ENCODE results near the gene HOMER1. TPM values are rescaled to one million over a fixed set of nuclear protein-coding genes. Genes with fewer than 3 reads are reported as not detected.

Gene HOMER1
- total and polyA plus RNA-seq, 5 donors from 2014 or later: 0.02 to 1.9 (median 0.44) TPM

DNA sequence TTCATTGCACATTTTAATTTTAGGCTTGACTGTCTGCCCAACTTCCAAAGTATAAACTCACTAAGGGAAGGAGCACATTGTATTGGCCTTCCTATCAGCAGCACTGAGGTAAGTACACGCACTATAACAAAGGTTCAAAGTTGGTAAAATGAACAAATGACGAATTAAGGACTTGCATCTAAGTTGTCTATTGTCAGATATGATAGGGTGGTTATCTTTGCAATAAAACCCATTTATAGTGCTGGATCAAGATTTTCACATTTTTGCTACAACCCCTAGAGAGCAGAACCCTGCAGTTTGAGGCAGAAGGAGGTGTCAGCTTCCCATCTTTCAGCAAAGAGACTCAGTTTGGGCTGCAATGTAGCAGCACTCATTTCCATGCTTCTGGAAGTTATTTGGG is 5.1 kb downstream of the HOMER1 start:
- Histone ChIP-seq H3K27me3 (ENCODE audit: control insufficient read depth, insufficient read depth, low read length) (peaks cover 28% of the 10 kb centered on the region), H3K4me1 (ENCODE audit: control insufficient read depth, insufficient read depth, low read length, poor library complexity, severe bottlenecking) (peaks cover 14% of the 10 kb centered on the region), H3K27ac (ENCODE audit: insufficient read depth, low read length, poor library complexity, severe bottlenecking) (no peak overlapping the region), H3K4me3 (ENCODE audit: low read depth, low read length) (no peak overlapping the region), H3K9me3 (ENCODE audit: control insufficient read depth in 2 of 2, low read length in 2 of 2) (no peaks in the 10 kb centered on the region), H3K36me3 (ENCODE audit: control insufficient read depth, insufficient read depth, low read length) (no peaks in the 10 kb centered on the region)
- Mint-ChIP-seq H3K9me3 (peaks cover 0 to 4% (median 0%) of the 10 kb centered on the region in 7 donors), H3K36me3 (no peaks in the 10 kb centered on the region), H3K4me1 (peaks cover 4 to 12% (median 9%) of the 10 kb centered on the region in 4 donors), H3K4me3 (no peak overlapping the region), H3K27me3 (peaks cover 64% of the 10 kb centered on the region), H3K27ac (no peak overlapping the region)
- no peak for DNase-seq
- ATAC-seq (ENCODE audit: low read depth in 2 of 2): no peak

- Histone ChIP-seq H3K36me3 (ENCODE audit: control insufficient read depth, insufficient read depth, low read length) (no peaks in the 10 kb centered on the region), H3K27me3 (ENCODE audit: control insufficient read depth, insufficient read depth, low read length) (peaks cover 28% of the 10 kb centered on the region), H3K4me1 (ENCODE audit: control insufficient read depth, insufficient read depth, low read length, poor library complexity, severe bottlenecking) (peaks cover 10% of the 10 kb centered on the region), H3K4me3 (ENCODE audit: low read depth, low read length) (no peak overlapping the region), H3K27ac (ENCODE audit: insufficient read depth, low read length, poor library complexity, severe bottlenecking) (no peak overlapping the region), H3K9me3 (ENCODE audit: control insufficient read depth in 2 of 2, low read length in 2 of 2) (no peaks in the 10 kb centered on the region)
- H3K9me3 Mint-ChIP-seq: peaks cover 0 to 4% (median 0%) of the 10 kb centered on the region in 7 donors
- H3K4me3 Mint-ChIP-seq: no peak overlapping the region
- ATAC-seq (ENCODE audit: low read depth in 2 of 2) (no peak), DNase-seq (no peak)
- H3K27me3 Mint-ChIP-seq: peaks cover 64% of the 10 kb centered on the region
- peaks cover 4 to 12% (median 9%) of the 10 kb centered on the region in 4 donors for H3K4me1 Mint-ChIP-seq
- no peak overlapping the region for H3K27ac Mint-ChIP-seq
- H3K36me3 Mint-ChIP-seq: no peaks in the 10 kb centered on the region
Observed at GRCh38 chr5:79508354-79508753, 5.6 kb downstream of the HOMER1 start.

DNA sequence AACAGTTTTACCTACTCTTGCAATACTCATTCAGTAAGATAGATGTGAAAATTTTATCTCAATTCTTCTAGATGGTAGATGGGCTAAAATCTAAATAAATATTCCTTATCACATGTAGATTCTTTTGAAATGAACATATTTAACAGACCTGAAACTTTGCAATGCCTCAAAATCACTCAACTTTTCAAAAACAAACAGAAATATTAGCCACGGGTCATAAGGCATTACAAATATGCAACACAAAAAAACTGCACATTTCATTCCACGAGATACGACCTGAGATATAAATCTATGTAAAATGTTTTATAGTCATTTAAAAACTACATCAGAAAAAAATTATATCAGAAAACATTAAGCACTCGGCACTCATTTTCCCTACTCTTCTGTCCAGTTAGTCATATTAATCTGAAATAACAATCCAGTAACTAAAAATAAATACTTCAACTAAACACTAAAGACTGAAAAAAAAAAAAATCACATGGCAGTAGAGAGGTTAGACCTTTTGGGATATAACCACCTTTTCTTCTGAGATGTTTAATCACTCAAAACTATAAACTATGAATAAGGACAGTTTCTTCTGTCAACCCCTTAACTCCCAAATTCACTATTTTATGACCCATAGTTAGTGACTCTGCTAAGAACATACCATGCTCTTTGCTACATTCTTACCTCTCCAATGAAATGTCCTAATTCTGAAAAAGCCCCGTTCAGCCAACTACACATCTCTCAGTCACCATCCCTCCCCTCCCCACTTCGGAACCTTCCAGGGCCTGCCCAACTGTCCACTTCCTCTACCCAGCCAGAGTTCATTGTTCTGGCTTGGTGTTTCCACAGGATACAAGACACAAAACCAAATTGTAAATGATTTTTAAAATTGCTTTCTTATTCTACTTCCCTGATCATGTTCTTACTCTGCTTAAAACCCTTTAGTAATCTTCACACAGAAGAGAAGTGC is 6.4 kb downstream of the HOMER1 start:
- H3K4me3 ChIP-seq (ENCODE audit: low read depth, low read length): no peak overlapping the region
- H3K9me3 ChIP-seq (ENCODE audit: control insufficient read depth in 2 of 2, low read length in 2 of 2): no peaks in the 10 kb centered on the region
- Mint-ChIP-seq H3K9me3 (peaks cover 0 to 1% (median 0%) of the 10 kb centered on the region in 7 donors), H3K4me1 (peaks cover under 1 to 5% (median 2%) of the 10 kb centered on the region in 4 donors), H3K27ac (no peak overlapping the region), H3K27me3 (peaks cover 57% of the 10 kb centered on the region), H3K36me3 (no peaks in the 10 kb centered on the region), H3K4me3 (no peak overlapping the region)
- peaks cover 2% of the 10 kb centered on the region for H3K4me1 ChIP-seq (ENCODE audit: control insufficient read depth, insufficient read depth, low read length, poor library complexity, severe bottlenecking)
- ATAC-seq (ENCODE audit: low read depth in 2 of 2) (no peak), DNase-seq (no peak)
- no peaks in the 10 kb centered on the region for H3K36me3 ChIP-seq (ENCODE audit: control insufficient read depth, insufficient read depth, low read length)
- peaks cover 23% of the 10 kb centered on the region for H3K27me3 ChIP-seq (ENCODE audit: control insufficient read depth, insufficient read depth, low read length)
- H3K27ac ChIP-seq (ENCODE audit: insufficient read depth, low read length, poor library complexity, severe bottlenecking): no peak overlapping the region

GRCh38 chr5:79505138-79505537 is 8.8 kb downstream of the HOMER1 start:
- H3K27me3 Mint-ChIP-seq: peaks cover 40% of the 10 kb centered on the region
- no peaks in the 10 kb centered on the region for H3K4me1 ChIP-seq (ENCODE audit: control insufficient read depth, insufficient read depth, low read length, poor library complexity, severe bottlenecking)
- no peaks in the 10 kb centered on the region for H3K9me3 ChIP-seq (ENCODE audit: control insufficient read depth in 2 of 2, low read length in 2 of 2)
- H3K27ac ChIP-seq (ENCODE audit: insufficient read depth, low read length, poor library complexity, severe bottlenecking): no peak overlapping the region
- no peak overlapping the region for H3K4me3 ChIP-seq (ENCODE audit: low read depth, low read length)
- H3K27ac Mint-ChIP-seq: no peak overlapping the region
- H3K4me3 Mint-ChIP-seq: no peak overlapping the region
- H3K4me1 Mint-ChIP-seq: no peaks in the 10 kb centered on the region
- no peaks in the 10 kb centered on the region for H3K36me3 Mint-ChIP-seq
- ATAC-seq (ENCODE audit: low read depth in 2 of 2) (no peak), DNase-seq (no peak)
- no peaks in the 10 kb centered on the region for H3K36me3 ChIP-seq (ENCODE audit: control insufficient read depth, insufficient read depth, low read length)
- H3K9me3 Mint-ChIP-seq: peaks cover 0 to 1% (median 0%) of the 10 kb centered on the region in 7 donors
- H3K27me3 ChIP-seq (ENCODE audit: control insufficient read depth, insufficient read depth, low read length): peaks cover 11% of the 10 kb centered on the region

- H3K27me3 ChIP-seq (ENCODE audit: control insufficient read depth, insufficient read depth, low read length): peaks cover 9% of the 10 kb centered on the region
- H3K4me1 Mint-ChIP-seq: peaks cover 0 to 4% (median 0%) of the 10 kb centered on the region in 4 donors
- H3K9me3 ChIP-seq (ENCODE audit: control insufficient read depth in 2 of 2, low read length in 2 of 2): no peaks in the 10 kb centered on the region
- H3K9me3 Mint-ChIP-seq: peaks cover 0 to 1% (median 0%) of the 10 kb centered on the region in 7 donors
- H3K4me1 ChIP-seq (ENCODE audit: control insufficient read depth, insufficient read depth, low read length, poor library complexity, severe bottlenecking): no peaks in the 10 kb centered on the region
- no peak overlapping the region for H3K27ac ChIP-seq (ENCODE audit: insufficient read depth, low read length, poor library complexity, severe bottlenecking)
- DNase-seq (no peak), ATAC-seq (ENCODE audit: low read depth in 2 of 2) (no peak)
- no peak overlapping the region for H3K27ac Mint-ChIP-seq
- H3K27me3 Mint-ChIP-seq: peaks cover 28% of the 10 kb centered on the region
- H3K4me3 ChIP-seq (ENCODE audit: low read depth, low read length): no peak overlapping the region
- H3K36me3 ChIP-seq (ENCODE audit: control insufficient read depth, insufficient read depth, low read length): no peaks in the 10 kb centered on the region
- no peak overlapping the region for H3K4me3 Mint-ChIP-seq
- H3K36me3 Mint-ChIP-seq: no peaks in the 10 kb centered on the region
Observed at GRCh38 chr5:79503794-79504495, 10.0 kb downstream of the HOMER1 start.

GRCh38 chr5:79499640-79500273 is 14.2 kb downstream of the HOMER1 start:
- DNase-seq (no peak), ATAC-seq (ENCODE audit: low read depth in 2 of 2) (no peak)
- no peaks in the 10 kb centered on the region for H3K4me1 ChIP-seq (ENCODE audit: control insufficient read depth, insufficient read depth, low read length, poor library complexity, severe bottlenecking)
- no peaks in the 10 kb centered on the region for H3K36me3 ChIP-seq (ENCODE audit: control insufficient read depth, insufficient read depth, low read length)
- H3K27me3 ChIP-seq (ENCODE audit: control insufficient read depth, insufficient read depth, low read length): peaks cover 3% of the 10 kb centered on the region
- Mint-ChIP-seq H3K9me3 (peaks cover 0 to 1% (median 0%) of the 10 kb centered on the region in 7 donors), H3K27me3 (peaks cover 19% of the 10 kb centered on the region), H3K4me3 (no peak overlapping the region), H3K4me1 (peaks cover 0 to 4% (median 0%) of the 10 kb centered on the region in 4 donors), H3K27ac (no peak overlapping the region), H3K36me3 (no peaks in the 10 kb centered on the region)
- H3K9me3 ChIP-seq (ENCODE audit: control insufficient read depth in 2 of 2, low read length in 2 of 2): no peaks in the 10 kb centered on the region
- H3K4me3 ChIP-seq (ENCODE audit: low read depth, low read length): no peak overlapping the region
- H3K27ac ChIP-seq (ENCODE audit: insufficient read depth, low read length, poor library complexity, severe bottlenecking): no peak overlapping the region

- no peak for DNase-seq
- peaks cover 28% of the 10 kb centered on the region for H3K27me3 Mint-ChIP-seq
- no peak overlapping the region for H3K27ac ChIP-seq (ENCODE audit: insufficient read depth, low read length, poor library complexity, severe bottlenecking)
- H3K4me3 Mint-ChIP-seq: no peak overlapping the region
- no peaks in the 10 kb centered on the region for H3K36me3 ChIP-seq (ENCODE audit: control insufficient read depth, insufficient read depth, low read length)
- H3K4me1 ChIP-seq (ENCODE audit: control insufficient read depth, insufficient read depth, low read length, poor library complexity, severe bottlenecking): no peaks in the 10 kb centered on the region
- no peaks in the 10 kb centered on the region for H3K36me3 Mint-ChIP-seq
- peaks cover 0 to 4% (median 0%) of the 10 kb centered on the region in 4 donors for H3K4me1 Mint-ChIP-seq
- no peaks in the 10 kb centered on the region for H3K9me3 ChIP-seq (ENCODE audit: control insufficient read depth in 2 of 2, low read length in 2 of 2)
- H3K9me3 Mint-ChIP-seq: no peaks in the 10 kb centered on the region
- no peak overlapping the region for H3K4me3 ChIP-seq (ENCODE audit: low read depth, low read length)
- no peak overlapping the region for H3K27ac Mint-ChIP-seq
- peaks cover 5% of the 10 kb centered on the region for H3K27me3 ChIP-seq (ENCODE audit: control insufficient read depth, insufficient read depth, low read length)
- ATAC-seq (ENCODE audit: low read depth in 2 of 2): no peak
Observed at GRCh38 chr5:79495311-79495710, 18.6 kb downstream of the HOMER1 start.
